HepG2 (cell line): ENCODE measurements around the gene PAFAH1B1. TPM values are rescaled to one million over a fixed set of nuclear protein-coding genes. Genes with fewer than 3 reads are reported as not detected.

Experiments used
- ATAC-seq: fragments of 200-7000 bp; cut with Tn5 transposase; 3 replicates; pipeline ENCODE4 v1.9.1; 2020; ENCODE audit warnings: mild to moderate bottlenecking, moderate library complexity
- BruUV-seq: library from RNA; stranded (reverse); fragments of 400-500 nt; replicated peaks from 2 replicates; lab custom pipeline; 2021; lab: Mats Ljungman, UMichigan
- CTCF ChIA-PET: fragments of 300-600 bp; formaldehyde crosslinking; extraction: SDS; loops from one replicate; lab custom pipeline; 2021; ENCODE audit warnings: low total read pairs, inconsistent platforms, low intra/inter-chr PET ratio; lab: Yijun Ruan, JAX
- POLR2A ChIA-PET: fragments of 350-600 bp; sonication (Branson Sonifier 250); formaldehyde crosslinking; loops from one replicate; lab custom pipeline; 2020; ENCODE audit warnings: antibody characterized with exemption, inconsistent platforms; lab: Yijun Ruan, JAX
- DNase-seq: peaks from one replicate; pipeline ENCODE4 v3.0.0-alpha.2; 2015; ENCODE audit warnings: low spot score
- FAIRE-seq: peaks from 3 replicates; lab custom pipeline; 2011; peaks lifted over from hg19 to GRCh38; lab: Jason Lieb, UNC
- H2AFZ ChIP-seq: one replicate; pipeline ENCODE4 v1.6.1; 2011; ENCODE audit warnings: low read length, inconsistent platforms
- H3K27ac ChIP-seq: fragments of 300-600 bp; 3 replicates; pipeline ENCODE4 v1.8.0; 2011; ENCODE audit warnings: mixed run types, mild to moderate bottlenecking, mixed read lengths, low read length, inconsistent platforms; ENCODE audit not compliant: insufficient read depth; ENCODE audit errors: extremely low read length
- H3K27me3 ChIP-seq, 2 experiments: fragments of 200-600 bp in 1 of 2; 2 replicates in 1 of 2; 3 replicates in 1 of 2; pipeline versions ENCODE4 v1.6.0 to v1.8.0; 2011; ENCODE audit warnings: low read length in 2 of 2, mild to moderate bottlenecking in 2 of 2, moderate library complexity in 2 of 2, inconsistent platforms in 1 of 2; ENCODE audit not compliant: insufficient read depth in 2 of 2, control insufficient read depth in 1 of 2
- H3K36me3 ChIP-seq, 2 experiments: fragments of 200-600 bp in 1 of 2; replicated peaks in 1 of 2; 2 replicates in 1 of 2; 3 replicates in 1 of 2; pipeline versions ENCODE4 v1.5.1 to v1.8.0; 2011; ENCODE audit warnings: low read length in 2 of 2, inconsistent platforms in 1 of 2; ENCODE audit not compliant: insufficient read depth in 2 of 2, control insufficient read depth in 1 of 2
- H3K4me1 ChIP-seq: 2 replicates; pipeline ENCODE4 v1.5.1; 2012; ENCODE audit warnings: low read length, inconsistent platforms; ENCODE audit not compliant: insufficient read depth
- H3K4me2 ChIP-seq: 2 replicates; pipeline ENCODE4 v1.6.0; 2011; ENCODE audit warnings: low read depth, low read length, inconsistent platforms
- H3K4me3 ChIP-seq, 3 experiments: fragments of 200-600 bp in 1 of 3; sonication (generic), shearing (Covaris generic) in 1 of 3; replicated peaks in 1 of 3; 2 replicates each; pipeline ENCODE4 v1.5.1; 2011 to 2016; ENCODE audit warnings: low read length in 3 of 3, inconsistent platforms in 2 of 3, low read depth in 2 of 3, mild to moderate bottlenecking in 2 of 3, control low read depth in 1 of 3, mixed read lengths in 1 of 3; ENCODE audit not compliant: insufficient read depth in 1 of 3
- H3K79me2 ChIP-seq: one replicate; pipeline ENCODE4 v1.6.1; 2011; ENCODE audit warnings: low read length, inconsistent platforms; ENCODE audit not compliant: insufficient read depth
- H3K9ac ChIP-seq: 2 replicates; pipeline ENCODE4 v1.6.0; 2011; ENCODE audit warnings: mild to moderate bottlenecking, low read depth, low read length, inconsistent platforms; ENCODE audit not compliant: insufficient read depth
- H3K9me3 ChIP-seq: 2 replicates; pipeline ENCODE4 v1.5.1; 2012; ENCODE audit warnings: mild to moderate bottlenecking, low read length
- H4K20me1 ChIP-seq: 2 replicates; pipeline ENCODE4 v1.6.0; 2011; ENCODE audit warnings: inconsistent platforms, mild to moderate bottlenecking, low read length, moderate library complexity; ENCODE audit not compliant: insufficient read depth
- BHLHE40 ChIP-seq: IDR thresholded peaks from 2 replicates; pipeline ENCODE4 v1.6.1; 2011; ENCODE audit warnings: low read length, improper control_type of control experiment
- DMTF1 ChIP-seq: sonication (generic); formaldehyde crosslinking; IDR thresholded peaks from 2 replicates; pipeline ENCODE4 v1.4.0; 2020; ENCODE audit warnings: mild to moderate bottlenecking, missing genetic modification reagents
- HNRNPH1 ChIP-seq: fragments of 200-400 bp; formaldehyde crosslinking; optimal IDR thresholded peaks from 2 replicates; pipeline ENCODE3; 2017; ENCODE audit warnings: mild to moderate bottlenecking, low read depth, low read length
- HNRNPL ChIP-seq: fragments of 200-400 bp; formaldehyde crosslinking; IDR thresholded peaks from 2 replicates; pipeline ENCODE4 v1.6.1; 2017; ENCODE audit warnings: mild to moderate bottlenecking, low read depth, low read length
- PHF20 ChIP-seq: sonication (generic); formaldehyde crosslinking; IDR thresholded peaks from 2 replicates; pipeline ENCODE4 v1.5.0; 2020; ENCODE audit warnings: mild to moderate bottlenecking, missing genetic modification reagents
- POLR2A ChIP-seq, 2 experiments: IDR thresholded peaks; 2 replicates each; pipeline ENCODE4 v1.6.1; 2011; ENCODE audit warnings: low read depth in 2 of 2, low read length in 2 of 2, mild to moderate bottlenecking in 1 of 2, moderate library complexity in 1 of 2; ENCODE audit not compliant: insufficient read depth in 1 of 2
- RORA ChIP-seq: sonication (generic); formaldehyde crosslinking; IDR thresholded peaks from 2 replicates; pipeline ENCODE4 v1.5.0; 2020; ENCODE audit warnings: mild to moderate bottlenecking, missing genetic modification reagents, moderate library complexity
- SOX6 ChIP-seq, 2 experiments: fragments of 450-650 bp in 1 of 2; sonication (generic) in 1 of 2; formaldehyde crosslinking in 1 of 2; IDR thresholded peaks; 2 replicates each; pipeline versions ENCODE4 v1.4.0 to v1.6.1; 2017 to 2020; ENCODE audit warnings: antibody characterized with exemption in 1 of 2, mild to moderate bottlenecking in 1 of 2, missing genetic modification reagents in 1 of 2
- ZBTB38 ChIP-seq: sonication (generic); formaldehyde crosslinking; IDR thresholded peaks from 2 replicates; pipeline ENCODE4 v1.5.1; 2020; ENCODE audit warnings: mild to moderate bottlenecking, missing genetic modification reagents
- ZFX ChIP-seq: sonication (generic); formaldehyde crosslinking; IDR thresholded peaks from 2 replicates; pipeline ENCODE4 v1.4.0; 2020; ENCODE audit warnings: mild to moderate bottlenecking, low read depth, missing genetic modification reagents, moderate library complexity
- ZNF331 ChIP-seq: sonication (generic); formaldehyde crosslinking; IDR thresholded peaks from 2 replicates; pipeline ENCODE4 v1.4.0; 2020; ENCODE audit warnings: missing genetic modification reagents
- ZNF382 ChIP-seq: sonication (generic); formaldehyde crosslinking; IDR thresholded peaks from 2 replicates; pipeline ENCODE4 v1.5.0; 2020; ENCODE audit warnings: missing genetic modification reagents, mild to moderate bottlenecking, borderline replicate concordance
- ZNF414 ChIP-seq: sonication (generic); formaldehyde crosslinking; IDR thresholded peaks from 2 replicates; pipeline ENCODE4 v1.5.0; 2020; ENCODE audit warnings: missing genetic modification reagents
- ZNF556 ChIP-seq: sonication (generic); formaldehyde crosslinking; IDR thresholded peaks from 2 replicates; pipeline ENCODE4 v1.4.0; 2020; ENCODE audit warnings: mild to moderate bottlenecking, missing genetic modification reagents, borderline replicate concordance
- ZNF558 ChIP-seq: sonication (generic); formaldehyde crosslinking; IDR thresholded peaks from 2 replicates; pipeline ENCODE4 v1.9.0; 2022; ENCODE audit warnings: mild to moderate bottlenecking, missing genetic modification reagents, borderline replicate concordance
- ZNF616 ChIP-seq: sonication (generic); formaldehyde crosslinking; IDR thresholded peaks from 2 replicates; pipeline ENCODE4 v1.5.0; 2020; ENCODE audit warnings: low read depth, mild to moderate bottlenecking, missing genetic modification reagents
- ZNF674 ChIP-seq: sonication (generic); formaldehyde crosslinking; IDR thresholded peaks from 2 replicates; pipeline ENCODE4 v1.5.0; 2020; ENCODE audit warnings: low read depth, mild to moderate bottlenecking, missing genetic modification reagents
- ZNF687 ChIP-seq: sonication (generic); formaldehyde crosslinking; IDR thresholded peaks from 2 replicates; pipeline ENCODE4 v1.5.1; 2020; ENCODE audit warnings: mild to moderate bottlenecking, missing genetic modification reagents, moderate library complexity
- WGBS: methylation state at CpG from one replicate; pipeline ENCODE4 v1.1.6; 2017; ENCODE audit warnings: low lambda C conversion rate; 5-methylcytosine and 5-hydroxymethylcytosine counted together
- in situ Hi-C: cut with HindIII; loops from 2 replicates; pipeline ENCODE4 v1.10.0; 2017; ENCODE audit warnings: low pct_unique_long_range_greater_than_20kb; ENCODE audit not compliant: extremely low pct_ligation_motif_present
- intact Hi-C: fragments of 100-400 bp; cut with micrococcal nuclease; formaldehyde crosslinking; loops from one replicate; pipeline ENCODE4 v1.10.0; 2022; ENCODE audit not compliant: unreplicated experiment
- polyA plus RNA-seq, 8 experiments: library from polyadenylated mRNA; depleted of rRNA in 3 of 8; stranded (reverse) in 7 of 8; unstranded in 1 of 8; fragments of >200 nt; fragmentation: Illumina TruSeq in 4 of 8; extraction: Trizol in 4 of 8; gene quantifications; 2 replicates each; pipeline versions ENCODE4 v1.2.1 to v1.2.3, GENCODE V29; 2011 to 2016; ENCODE audit warnings: low read depth in 4 of 8, missing spikeins in 1 of 8, mixed read lengths in 1 of 8; ENCODE audit not compliant: insufficient read depth in 1 of 8
- total RNA-seq, 5 experiments: library from RNA; depleted of rRNA; stranded (reverse); fragments of >200 nt; fragmentation: Illumina TruSeq; extraction: Trizol; gene quantifications; 2 replicates each; pipeline ENCODE4 v1.2.3, GENCODE V29; 2016; ENCODE audit warnings: low read depth in 1 of 5

The PAFAH1B1 gene
- total and polyA plus RNA-seq, 2 of the 13 experiments (the other 11 are each of a cell fraction or from before 2014, with no cell fraction given) = 46.0 to 64.9 TPM

GRCh38 chr17:2709183-2709661 is 115.8 kb downstream of the PAFAH1B1 start:
- H3K4me3 ChIP-seq = peak overlapping the region; percentile 75 to 91 (median 82)
- no peak for FAIRE-seq
- BruUV-seq = no TSS peak
- in situ Hi-C loops = no loop called here
- ChIA-PET CTCF (no interaction called here), POLR2A (interaction anchor here (1.2 to 2.4 kb wide), 5 partner anchors 8 to 198 kb away, joined by 3 to 19 read pairs (median 11); partner anchors contain the start of gene METTL16)
- peak overlapping the region; percentile 79 for H3K9ac ChIP-seq
- peak overlapping the region; percentile 87 for H3K27ac ChIP-seq
- peak; percentile 2; the same call in 2 of the 3 replicates for ATAC-seq
- no peak overlapping the region for H2AFZ ChIP-seq
- peaks cover 67% of the 10 kb centered on the region for H3K4me1 ChIP-seq
- peak overlapping the region; percentile 98 for H3K4me2 ChIP-seq
- 53% methylated on average over 4 of the region's 10 CpGs for WGBS
- H3K9me3 ChIP-seq = no peaks in the 10 kb centered on the region
- intact Hi-C loops = no loop called here
- DNase-seq = no peak
- H3K36me3 ChIP-seq = peaks cover 4 to 23% of the 10 kb centered on the region in 2 experiments; a peak in 2 of 5 replicates
- no peaks in the 10 kb centered on the region; a peak in 1 of 5 replicates for H3K27me3 ChIP-seq
- H4K20me1 ChIP-seq = peaks cover 55% of the 10 kb centered on the region
- H3K79me2 ChIP-seq = peaks cover 65% of the 10 kb centered on the region
- TF ChIP-seq DMTF1 = no peak
- TF ChIP-seq POLR2A (IDR thresholded peaks at IDR 0.05; ENCODE audit: insufficient read depth in 1 of 2, low read depth in 2 of 2, low read length in 2 of 2) = peak in 1 of 2 experiments; percentile 31; a peak in 2 of 4 replicates
- no peak for TF ChIP-seq SOX6 (IDR thresholded peaks at IDR 0.05)
- TF ChIP-seq SOX6 (CRISPR knock-in tag; IDR thresholded peaks at IDR 0.05) = 0 out of 2 replicates have a peak, but pooled peaks have one; percentile 11
- 0 out of 2 replicates have a peak, but pooled peaks have one; percentile 25 for TF ChIP-seq ZBTB38 (CRISPR knock-in tag)
- peak; percentile 42; the same call in 1 of the 2 replicates for TF ChIP-seq HNRNPL
- TF ChIP-seq ZNF687 (CRISPR knock-in tag) = peak; percentile 49
- peak; percentile 40 for TF ChIP-seq HNRNPH1
- TF ChIP-seq ZNF558 (CRISPR knock-in tag) = no peak
- TF ChIP-seq ZNF382 (CRISPR knock-in tag) = no peak
- TF ChIP-seq RORA (CRISPR knock-in tag) = no peak
- no peak for TF ChIP-seq BHLHE40
- no peak for TF ChIP-seq PHF20
- TF ChIP-seq ZNF616 (CRISPR knock-in tag) = no peak
- TF ChIP-seq ZNF414 (CRISPR knock-in tag) = no peak
- TF ChIP-seq ZNF674 (CRISPR knock-in tag) = no peak
- peak; percentile 29; the same call in 1 of the 2 replicates for TF ChIP-seq ZNF556 (CRISPR knock-in tag)
- peak; percentile 29; the same call in 1 of the 2 replicates for TF ChIP-seq ZFX (CRISPR knock-in tag)
- no peak for TF ChIP-seq ZNF331
